HG02759 (cell line): ENCODE data around the gene MLF2.
"Not testable (repeated sequence)": the region's sequence is repeated elsewhere in the genome, so short reads cannot be mapped to it uniquely, and the experiment has no call there.

Experiments
- ATAC-seq: cut with Tn5 transposase; IDR thresholded peaks from one replicate; pipeline ENCODE4 v1.9.1; 2021; ENCODE audit warnings: mild to moderate bottlenecking, moderate library complexity; ENCODE audit not compliant: unreplicated experiment

Gene MLF2

DNA sequence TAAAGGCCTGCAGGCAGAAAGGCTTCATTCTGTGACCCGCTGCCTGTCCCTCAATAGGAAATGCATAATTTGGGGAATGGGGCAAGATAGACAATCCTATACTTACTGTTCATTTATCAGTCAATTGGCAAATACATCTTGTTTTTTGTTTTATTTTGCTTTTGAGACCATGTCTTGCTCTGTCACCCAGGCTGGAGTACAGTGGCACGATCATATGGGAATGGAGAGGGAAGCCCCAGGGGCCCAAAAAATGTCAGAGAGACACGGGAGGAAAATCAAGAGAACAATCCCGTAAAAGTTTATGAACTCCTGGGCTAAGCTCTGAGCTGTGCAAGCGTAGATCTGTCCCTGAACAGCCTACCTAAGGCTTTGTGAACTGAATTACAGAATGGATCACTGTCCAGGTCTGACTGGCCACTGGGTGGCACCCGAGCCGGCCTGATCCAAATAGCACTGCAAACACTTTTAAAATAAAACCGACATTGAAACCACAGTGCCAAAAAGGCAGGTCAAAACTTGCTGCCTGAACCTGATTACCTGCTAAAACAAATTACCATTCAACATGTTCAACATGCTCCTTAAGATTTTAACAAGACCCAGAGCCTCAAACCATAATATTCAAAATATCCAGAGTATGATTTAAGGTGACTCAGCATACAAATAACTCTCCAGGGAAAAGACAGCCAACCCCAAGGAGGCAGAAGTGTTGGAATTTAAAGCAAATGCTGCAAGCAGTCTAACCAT is 17.3 kb downstream of the MLF2 start:
- no peak for ATAC-seq

GRCh38 chr12:6734506-6735387 is 18.2 kb downstream of the MLF2 start:
- ATAC-seq = no peak

- no peak for ATAC-seq
These were observed 22.8 kb downstream of the MLF2 start for GRCh38 chr12:6730169-6730568.

DNA sequence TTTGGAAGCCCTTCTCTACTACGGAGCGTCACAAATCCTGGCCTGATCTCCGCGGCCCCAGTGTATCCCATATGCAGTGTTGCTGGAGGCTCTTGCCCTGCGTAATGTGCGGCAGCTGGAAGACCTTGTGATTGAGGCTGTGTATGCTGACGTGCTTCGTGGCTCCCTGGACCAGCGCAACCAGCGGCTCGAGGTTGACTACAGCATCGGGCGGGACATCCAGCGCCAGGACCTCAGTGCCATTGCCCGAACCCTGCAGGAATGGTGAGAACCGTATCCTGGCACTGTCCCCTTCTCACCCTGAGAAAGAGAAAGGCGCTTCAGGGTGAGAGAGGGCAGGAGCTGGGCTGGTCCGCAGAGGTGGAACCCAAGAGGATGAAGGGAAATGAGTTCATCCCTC is 23.8 kb downstream of the MLF2 start:
- no peak for ATAC-seq

DNA sequence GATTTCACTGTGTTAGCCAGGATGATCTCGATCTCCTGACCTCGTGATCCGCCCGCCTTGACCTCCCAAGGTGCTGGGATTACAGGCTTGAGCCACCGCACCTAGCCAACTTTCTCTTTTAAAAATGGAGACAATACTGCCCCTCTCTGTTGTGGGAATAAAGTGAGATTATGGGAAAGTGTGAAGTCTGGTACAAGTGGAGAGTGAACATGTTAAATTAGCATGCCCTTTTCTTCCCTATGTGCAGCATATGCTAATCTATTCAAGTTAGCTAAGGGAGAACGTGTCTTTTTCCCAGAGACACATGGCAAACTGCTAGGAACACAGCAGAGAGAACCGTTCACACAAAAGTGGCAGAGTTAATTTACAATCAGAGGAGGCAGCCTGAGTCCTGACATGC is 27.6 kb downstream of the MLF2 start:
- no peak for ATAC-seq

GRCh38 chr12:6724409-6724797 is 28.5 kb downstream of the MLF2 start:
- ATAC-seq = peak; percentile 22

DNA sequence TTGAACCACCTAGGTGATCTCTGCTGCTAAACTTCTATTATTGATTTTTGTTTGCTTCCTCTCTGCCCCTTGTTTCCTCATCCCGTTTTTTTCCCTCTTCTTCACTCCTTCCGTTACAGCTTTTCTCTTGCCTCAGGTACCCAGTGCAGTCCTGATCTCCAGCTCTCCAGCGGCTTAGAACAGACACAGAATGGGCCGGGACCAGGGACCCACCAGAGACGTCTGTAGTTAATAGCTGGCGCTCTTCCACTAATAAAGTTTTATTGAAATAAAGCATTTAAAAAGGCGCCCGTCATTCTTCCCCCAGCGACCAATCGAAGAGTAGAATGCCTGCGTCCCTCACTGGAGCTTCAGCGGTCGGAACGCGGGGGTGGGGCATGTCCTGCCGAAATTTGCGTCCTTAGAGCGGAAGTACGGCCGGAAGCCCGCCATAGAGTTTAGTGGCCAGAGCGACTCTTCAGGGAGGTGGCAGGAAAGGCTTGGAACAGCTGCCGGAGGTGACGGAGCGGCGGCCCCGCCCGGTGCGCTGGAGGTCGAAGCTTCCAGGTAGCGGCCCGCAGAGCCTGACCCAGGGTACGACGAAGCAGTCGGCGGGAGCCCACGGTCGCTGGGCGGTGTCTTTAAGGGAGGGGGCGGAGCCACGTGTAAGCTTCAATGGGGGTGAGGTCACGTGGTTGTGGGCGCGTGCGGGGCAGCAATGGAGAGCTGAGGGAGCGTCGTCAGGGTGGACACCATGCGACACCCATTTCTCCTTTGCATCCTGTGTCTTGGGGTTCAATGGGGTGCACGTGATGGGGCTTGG is 29.1 kb downstream of the MLF2 start, which contains the start of gene COPS7A:
Gene COPS7A (plus strand): TSS at position 440 of the 802 bp plus-strand sequence. CDS start 611 bp downstream, outside the sequence.
- peak; percentile 95 for ATAC-seq

DNA sequence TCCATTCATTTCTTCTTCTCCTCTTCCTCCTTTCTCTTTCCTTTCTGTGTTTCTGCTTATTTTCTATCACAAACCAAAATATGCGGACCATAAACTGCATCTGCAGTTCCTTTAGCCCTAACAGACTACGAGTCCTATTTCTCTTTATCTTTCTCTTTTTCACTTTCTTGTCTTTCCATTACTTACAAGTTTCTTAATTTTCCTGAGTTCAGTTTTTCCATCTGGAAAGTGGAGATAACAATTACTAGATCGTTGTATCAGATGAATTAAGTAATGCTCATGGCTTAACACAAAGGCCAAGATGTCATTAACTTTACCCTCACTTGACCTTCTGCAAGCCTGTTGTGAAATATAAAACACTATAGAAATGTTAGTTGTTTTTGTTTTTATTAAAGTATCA is 30.1 kb downstream of the MLF2 start:
- ATAC-seq = no peak

- no peak for ATAC-seq
These were observed 36.0 kb downstream of the MLF2 start for GRCh38 chr12:6716874-6717437.

DNA sequence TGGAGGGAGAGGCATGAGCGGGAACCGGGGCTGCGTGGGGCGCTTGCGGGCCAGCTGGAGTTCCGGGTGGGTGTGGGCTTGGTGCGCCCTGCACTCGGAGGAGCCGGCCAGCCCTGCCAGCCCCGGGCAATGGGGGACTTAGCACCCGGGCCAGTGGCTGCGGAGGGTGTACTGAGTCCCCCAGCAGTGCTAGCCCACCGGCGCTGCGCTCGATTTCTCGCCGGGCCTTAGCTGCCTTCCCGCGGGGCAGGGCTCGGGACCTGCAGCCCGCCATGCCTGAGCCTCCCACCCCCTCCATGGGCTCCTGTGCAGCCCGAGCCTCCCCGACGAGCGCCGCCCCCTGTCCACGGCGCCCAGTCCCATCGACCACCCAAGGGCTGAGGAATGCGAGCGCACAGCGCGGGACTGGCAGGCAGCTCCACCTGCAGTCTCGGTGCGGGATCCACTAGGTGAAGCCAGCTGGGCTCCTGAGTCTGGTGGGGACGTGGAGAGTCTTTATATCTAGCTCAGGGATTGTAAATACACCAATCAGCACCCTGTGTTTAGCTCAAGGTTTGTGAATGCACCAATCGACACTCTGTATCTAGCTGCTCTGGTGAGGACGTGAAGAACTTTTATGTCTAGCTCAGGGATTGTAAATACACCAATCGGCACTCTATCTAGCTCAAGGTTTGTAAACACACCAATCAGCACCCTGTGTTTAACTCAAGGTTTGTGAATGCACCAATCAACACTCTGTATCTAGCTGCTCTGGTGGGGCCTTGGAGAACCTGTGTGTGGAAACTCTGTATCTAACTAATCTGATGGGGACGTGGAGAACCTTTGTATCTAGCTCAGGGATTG is 36.7 kb downstream of the MLF2 start:
- ATAC-seq = not testable (repeated sequence)

GRCh38 chr12:6708960-6709394 is 44.0 kb downstream of the MLF2 start:
- ATAC-seq = no peak

DNA sequence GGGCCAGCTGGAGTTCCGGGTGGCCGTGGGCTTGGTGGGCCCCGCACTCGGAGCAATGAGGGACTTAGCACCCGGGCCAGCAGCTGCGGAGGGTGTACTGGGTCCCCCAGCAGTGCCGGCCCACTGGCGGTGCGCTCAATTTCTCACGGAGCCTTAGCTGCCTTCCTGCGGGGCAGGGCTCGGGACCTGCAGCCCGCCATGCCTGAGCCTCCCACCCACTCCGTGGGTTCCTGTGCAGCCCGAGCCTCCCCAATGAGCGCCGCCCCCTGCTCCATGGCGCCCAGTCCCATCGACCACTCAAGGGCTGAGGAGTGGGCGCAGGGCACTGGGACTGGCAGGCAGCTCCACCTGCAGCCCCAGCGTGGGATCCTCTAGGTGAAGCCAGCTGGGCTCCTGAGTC is 44.6 kb downstream of the MLF2 start:
- not testable (repeated sequence) for ATAC-seq

GRCh38 chr12:6703631-6704030 is 49.3 kb downstream of the MLF2 start:
- no peak for ATAC-seq

- no peak for ATAC-seq
These were observed 51.7 kb downstream of the MLF2 start for GRCh38 chr12:6701078-6701768.

GRCh38 chr12:6700646-6701051 is 52.3 kb downstream of the MLF2 start, which contains the start of gene PIANP:
Gene PIANP, minus strand, starts transcription at chr12:6700815. Its CDS starts 2,754 bp downstream, at chr12:6698061.
- no peak for ATAC-seq

DNA sequence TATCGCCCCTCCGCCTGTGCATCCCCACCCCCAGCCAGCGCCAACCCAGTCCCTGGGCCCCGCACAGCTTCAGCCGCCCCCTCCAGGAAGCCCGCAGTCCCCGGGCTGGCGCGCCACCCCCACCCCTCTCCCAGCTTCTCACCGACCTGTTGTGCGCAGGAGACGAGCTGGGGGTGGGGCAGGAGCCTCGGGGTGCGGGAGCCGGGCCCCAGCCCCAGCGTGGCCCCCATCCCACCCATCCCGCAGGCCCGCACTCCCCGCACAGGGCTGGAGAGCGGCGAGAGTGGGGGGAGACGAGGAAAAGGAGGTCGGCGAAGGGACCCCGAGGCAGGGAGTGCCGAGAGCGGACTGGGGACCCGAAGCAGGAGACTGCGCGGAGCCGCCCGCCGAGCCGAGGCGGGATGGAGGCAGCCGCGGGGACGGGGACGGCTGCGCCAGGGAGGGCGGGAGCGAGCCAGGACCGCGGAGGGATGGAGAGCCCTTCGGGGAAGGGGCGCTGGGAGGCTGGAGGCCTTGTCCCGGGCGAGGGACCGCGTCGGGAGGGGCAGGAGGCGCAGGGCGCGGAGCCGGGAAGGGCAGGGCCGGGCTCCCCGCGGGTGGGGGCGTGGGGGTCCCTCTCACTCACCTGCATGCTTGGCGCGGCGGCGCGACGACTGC is 52.8 kb downstream of the MLF2 start:
- ATAC-seq = no peak

DNA sequence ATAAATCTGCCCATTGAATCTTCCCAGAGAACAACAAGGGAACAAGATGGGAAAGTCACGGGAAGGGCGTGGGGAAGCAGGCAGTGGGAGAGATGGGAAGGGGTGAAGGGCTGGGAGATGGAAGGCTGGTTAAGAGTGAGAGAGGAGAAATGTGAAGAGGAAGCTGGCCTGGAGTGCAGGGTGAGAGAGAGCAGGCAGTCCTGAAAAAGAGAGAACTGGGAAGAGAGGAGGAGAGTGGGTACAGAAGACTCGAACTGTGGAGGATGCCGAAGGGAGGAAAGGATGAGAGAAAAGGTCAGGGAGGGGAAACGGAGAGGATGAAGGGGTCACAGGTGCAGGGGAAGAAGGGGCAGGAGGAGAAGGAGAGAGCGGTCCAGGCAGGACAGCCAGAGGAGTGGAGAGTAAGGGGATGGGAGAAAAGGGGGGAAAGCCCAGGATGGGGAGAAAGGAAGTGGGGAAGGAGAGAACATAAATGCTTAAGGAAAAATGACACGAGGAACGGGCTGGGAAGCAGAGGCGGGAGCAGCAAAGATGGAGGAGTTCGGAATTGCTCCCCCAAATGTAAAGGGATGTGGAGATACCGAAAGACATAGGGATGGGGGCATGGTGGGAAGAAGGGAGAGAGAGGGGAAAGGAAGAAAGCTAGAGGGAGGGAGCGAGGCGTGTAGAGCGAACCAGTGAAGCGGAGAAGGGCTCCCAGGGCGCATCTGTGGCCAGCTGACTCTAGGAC is 53.5 kb downstream of the MLF2 start:
- no peak for ATAC-seq
